GM18868 (cell line): ENCODE measurements around the gene PDE11A.

Source experiments
- ATAC-seq: cut with Tn5 transposase; IDR thresholded peaks from one replicate; pipeline ENCODE4 v1.9.1; 2021; ENCODE audit warnings: mild to moderate bottlenecking, moderate library complexity; ENCODE audit not compliant: unreplicated experiment

PDE11A gene

DNA sequence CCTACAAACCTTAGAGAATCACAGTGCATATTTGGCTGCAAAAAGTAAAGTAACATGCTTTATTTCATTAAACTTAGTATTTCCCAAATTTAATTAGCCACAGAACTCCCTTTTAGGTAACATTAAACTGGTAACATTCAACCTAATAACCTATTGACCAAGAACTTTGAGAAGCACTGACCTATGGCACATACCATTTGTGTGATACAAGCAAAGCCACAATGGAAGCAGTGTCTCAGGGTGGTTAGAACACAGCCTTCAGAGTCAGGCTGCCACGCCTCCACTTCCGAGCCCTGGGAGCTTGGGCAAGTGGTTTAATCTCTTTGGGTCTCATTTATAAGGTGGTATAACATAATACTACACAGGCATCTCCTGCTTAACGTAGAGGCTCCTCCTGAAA is 301.4 kb downstream of the PDE11A start:
- ATAC-seq, result no peak

DNA sequence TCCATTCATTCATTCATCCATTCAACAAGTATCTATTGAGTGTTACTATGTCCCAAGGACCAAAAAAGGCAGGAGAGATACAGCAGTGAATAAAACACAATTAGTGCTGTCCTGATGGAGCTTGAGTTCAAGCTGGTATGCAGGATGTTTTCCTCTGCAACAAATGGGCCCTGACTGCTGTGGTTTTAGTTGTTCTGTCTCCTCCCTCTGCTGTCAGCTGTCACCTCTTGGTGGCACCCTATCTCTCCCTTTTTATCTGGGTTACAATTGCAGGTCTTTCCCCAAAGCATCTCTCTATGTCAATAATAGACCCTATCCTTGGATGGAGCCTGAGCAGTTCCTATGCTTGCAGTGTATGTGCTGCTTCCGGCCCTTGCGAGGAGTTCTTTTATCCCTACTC is 304.8 kb downstream of the PDE11A start:
- no peak for ATAC-seq

- ATAC-seq, result no peak
Measured at GRCh38 chr2:177765698-177766097, 306.9 kb downstream of the PDE11A start.

GRCh38 chr2:177763531-177764265 is 308.9 kb downstream of the PDE11A start:
- peak; percentile 99 for ATAC-seq

- ATAC-seq, result no peak
Measured at GRCh38 chr2:177759443-177759842, 313.1 kb downstream of the PDE11A start.

GRCh38 chr2:177758591-177759371 is 313.8 kb downstream of the PDE11A start:
- no peak for ATAC-seq

DNA sequence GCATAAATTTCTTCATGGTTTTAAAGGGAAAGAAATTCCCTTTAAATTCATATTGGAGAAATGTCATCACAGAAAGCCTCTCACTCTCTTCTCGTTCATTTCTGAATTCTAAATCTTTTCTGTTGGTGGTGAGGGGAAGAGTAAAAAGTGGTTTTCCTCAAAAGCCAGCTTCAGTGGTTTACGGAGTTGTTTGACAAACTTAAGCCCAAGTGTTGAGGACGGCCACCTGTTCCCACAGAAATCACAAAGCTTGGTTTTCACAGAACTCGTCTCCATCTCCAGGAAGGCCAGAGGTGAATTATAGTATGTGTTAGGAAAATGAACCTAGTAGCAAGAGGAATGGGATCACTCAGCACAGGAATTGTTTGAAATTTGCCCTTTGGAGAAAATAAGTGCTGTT is 316.2 kb downstream of the PDE11A start:
- ATAC-seq, result no peak

- no peak for ATAC-seq
Measured at GRCh38 chr2:177754492-177754873, 318.1 kb downstream of the PDE11A start.

- no peak for ATAC-seq
Measured at GRCh38 chr2:177753682-177754491, 318.7 kb downstream of the PDE11A start.

GRCh38 chr2:177748360-177748759 is 324.2 kb downstream of the PDE11A start:
- ATAC-seq, result no peak

- ATAC-seq, result no peak
Measured at GRCh38 chr2:177747384-177747783, 325.2 kb downstream of the PDE11A start.

DNA sequence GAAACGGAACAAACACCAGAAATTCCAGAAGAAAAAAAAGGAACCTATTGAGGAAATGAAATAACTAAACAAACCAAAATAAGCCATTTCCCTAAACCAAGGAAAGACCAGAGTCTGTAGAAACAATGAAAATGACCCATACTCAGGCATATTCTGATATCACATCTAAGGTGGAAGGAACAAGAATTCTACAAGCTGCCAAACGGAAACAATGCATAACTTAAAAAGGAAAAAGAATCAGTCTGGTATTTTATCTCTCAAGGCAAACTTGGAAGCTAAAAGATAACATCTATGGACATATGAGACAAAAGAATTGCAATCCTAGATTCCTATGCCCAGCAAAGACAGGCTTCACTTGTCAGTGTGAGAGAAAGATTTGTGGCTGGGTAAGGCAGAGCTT is 326.2 kb downstream of the PDE11A start:
- ATAC-seq, result no peak

- no peak for ATAC-seq
Measured at GRCh38 chr2:177745531-177745930, 327.0 kb downstream of the PDE11A start.

DNA sequence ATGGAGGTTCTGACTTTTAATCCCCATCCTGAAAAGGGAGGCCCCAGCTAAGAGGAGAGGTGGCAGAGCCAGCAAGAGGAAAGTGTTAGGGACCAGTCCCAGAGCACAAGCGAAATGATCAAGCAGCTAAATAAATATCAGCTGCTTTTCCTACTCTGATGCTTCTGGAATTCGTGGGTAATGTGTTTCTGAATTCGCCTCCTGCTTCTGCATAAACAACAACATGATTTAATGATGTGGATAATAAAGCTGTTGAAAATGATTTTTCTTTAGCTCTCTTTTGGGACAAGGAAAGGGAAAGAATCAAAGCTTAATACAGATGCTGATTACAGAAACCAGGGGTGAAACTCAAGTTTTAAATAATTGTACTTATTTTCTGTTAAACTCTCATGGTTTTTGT is 329.7 kb downstream of the PDE11A start:
- ATAC-seq, result no peak

GRCh38 chr2:177741866-177742265 is 330.7 kb downstream of the PDE11A start:
- no peak for ATAC-seq

GRCh38 chr2:177740700-177741099 is 331.9 kb downstream of the PDE11A start:
- no peak for ATAC-seq

DNA sequence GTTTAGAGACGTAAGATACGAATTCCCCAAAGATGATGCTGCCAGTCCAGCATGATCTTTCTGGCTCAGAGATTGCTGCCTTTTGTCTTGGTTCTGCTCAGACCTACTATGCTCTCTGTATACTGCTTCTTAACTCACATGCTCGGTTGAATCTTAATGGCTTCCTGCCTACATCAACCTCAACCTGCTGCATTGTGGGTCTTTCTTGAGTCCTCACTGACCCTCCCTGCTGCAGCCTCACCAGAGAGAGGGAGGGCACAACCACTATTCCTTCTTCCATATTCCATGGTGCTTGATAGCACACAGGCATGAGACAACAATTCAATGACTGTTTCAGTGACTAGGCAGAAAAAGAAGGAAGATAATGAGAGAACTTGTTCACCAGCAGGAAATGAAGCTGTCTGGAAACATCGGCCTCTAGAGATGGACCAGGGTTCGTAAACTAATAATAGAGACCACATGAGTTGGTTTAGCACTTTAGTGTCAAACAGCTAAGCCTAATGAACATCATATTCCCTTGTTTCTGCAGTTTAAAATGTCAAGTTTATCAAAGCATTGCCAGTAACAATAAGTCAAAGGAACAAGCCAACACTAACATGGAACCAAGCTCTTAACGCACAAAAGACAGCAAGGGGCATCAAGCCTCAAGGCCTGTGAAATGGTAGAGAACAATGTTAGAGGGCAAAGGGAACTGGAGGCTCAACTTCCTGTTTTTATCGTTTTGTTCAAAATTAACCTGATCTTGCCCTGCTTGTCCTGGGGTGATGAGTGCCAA is 333.9 kb downstream of the PDE11A start:
- no peak for ATAC-seq

DNA sequence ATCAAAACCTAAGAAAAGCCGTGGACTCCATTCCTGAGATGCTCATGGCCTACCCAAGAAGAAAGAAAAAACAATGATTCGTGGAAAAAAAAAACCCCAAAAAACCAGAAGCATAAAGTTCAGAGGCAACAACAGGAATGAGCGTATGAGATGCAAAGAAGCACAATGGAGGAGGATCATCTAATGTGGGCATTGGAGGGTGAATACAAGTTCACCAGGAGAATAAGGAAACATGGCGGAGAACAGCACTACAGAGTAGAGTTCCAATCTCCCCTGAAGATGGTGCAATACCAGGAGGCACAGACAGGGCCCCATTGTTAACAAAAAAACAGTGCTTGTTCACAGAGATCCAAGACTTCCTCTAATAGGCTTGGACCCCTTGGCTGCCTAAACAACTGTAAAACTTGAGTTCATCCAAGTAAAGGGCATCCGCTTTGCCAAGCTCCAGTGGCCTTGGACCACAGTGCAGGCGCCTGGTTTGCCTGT is 337.2 kb downstream of the PDE11A start:
- ATAC-seq, result no peak

DNA sequence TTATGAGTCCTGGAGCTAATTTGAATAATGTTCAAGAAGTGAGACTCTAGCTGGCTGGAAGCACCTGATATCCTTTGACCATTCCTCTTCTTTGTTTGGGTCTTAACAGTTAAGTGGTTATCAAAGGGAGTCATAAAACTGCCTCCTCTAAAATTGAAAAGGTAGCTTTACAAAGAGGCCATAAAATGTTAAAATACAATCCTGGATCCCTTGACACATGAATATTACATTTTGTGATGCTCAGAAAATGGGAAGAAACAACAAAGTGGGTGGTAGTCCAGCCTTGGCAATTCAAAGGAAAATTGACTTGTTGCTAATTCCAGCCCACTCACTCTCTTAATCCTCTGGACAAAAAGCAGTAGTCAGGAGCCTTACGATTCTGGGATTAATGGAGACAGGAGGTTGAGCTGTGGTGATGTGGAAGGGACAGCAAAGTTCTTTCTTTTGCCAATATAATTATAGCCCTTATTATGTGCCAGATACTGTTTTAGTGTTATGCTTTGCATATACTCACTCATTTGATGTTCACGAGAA is 339.2 kb downstream of the PDE11A start:
- no peak for ATAC-seq

GRCh38 chr2:177731384-177731783 is 341.2 kb downstream of the PDE11A start:
- ATAC-seq, result no peak
